Neural progenitor cell (in vitro differentiated cells): ENCODE results near the gene FREM1. TPM values are rescaled to one million over a fixed set of nuclear protein-coding genes. Genes with fewer than 3 reads are reported as not detected.

ENCODE experiments used
- DNase-seq: peaks from one replicate; pipeline ENCODE4 v3.0.0-alpha.2; 2016; ENCODE audit warnings: low spot score
- H2AFZ ChIP-seq: fragments of 200-600 bp; sonication (generic); replicated peaks from 2 replicates; pipeline ENCODE4 v1.6.1; 2016; ENCODE audit warnings: antibody characterized with exemption
- H3F3A ChIP-seq: fragments of 200-600 bp; sonication (generic); 2 replicates; pipeline ENCODE4 v1.6.1; 2016; ENCODE audit warnings: antibody characterized with exemption, low read depth
- H3K27ac ChIP-seq: fragments of 200-600 bp; sonication (generic); 2 replicates; pipeline ENCODE4 v1.5.1; 2016; ENCODE audit warnings: mild to moderate bottlenecking
- H3K27me3 ChIP-seq: fragments of 200-600 bp; sonication (generic); 2 replicates; pipeline ENCODE4 v1.6.1; 2016; ENCODE audit warnings: mild to moderate bottlenecking, moderate library complexity
- H3K36me3 ChIP-seq: fragments of 200-600 bp; sonication (generic); 2 replicates; pipeline ENCODE4 v1.5.1; 2016
- H3K4me1 ChIP-seq: fragments of 200-600 bp; sonication (generic); 2 replicates; pipeline ENCODE4 v1.6.1; 2016; ENCODE audit warnings: mixed run types
- H3K4me2 ChIP-seq: fragments of 200-600 bp; sonication (generic); 2 replicates; pipeline ENCODE4 v1.6.1; 2016
- H3K4me3 ChIP-seq: fragments of 200-600 bp; sonication (generic); 2 replicates; pipeline ENCODE4 v1.5.1; 2016
- H3K79me2 ChIP-seq: fragments of 200-600 bp; sonication (generic); 2 replicates; pipeline ENCODE4 v1.6.1; 2016; ENCODE audit warnings: low read depth
- H3K9ac ChIP-seq: fragments of 200-600 bp; sonication (generic); 2 replicates; pipeline ENCODE4 v1.6.1; 2016
- H3K9me3 ChIP-seq: fragments of 200-600 bp; sonication (generic); 2 replicates; pipeline ENCODE4 v1.5.1; 2016; ENCODE audit warnings: low read depth
- H4K20me1 ChIP-seq: fragments of 200-600 bp; sonication (generic); 2 replicates; pipeline ENCODE4 v1.6.1; 2016; ENCODE audit warnings: low read depth
- H3K27ac Mint-ChIP-seq: 3 replicates; pipeline ENCODE4 v1.8.0; 2021; ENCODE audit warnings: mixed read lengths
- H3K27me3 Mint-ChIP-seq: 2 replicates; pipeline ENCODE4 v1.8.0; 2022; ENCODE audit warnings: low read depth, mild to moderate bottlenecking, inconsistent platforms, moderate library complexity, mixed read lengths; ENCODE audit not compliant: insufficient read depth
- H3K36me3 Mint-ChIP-seq: 3 replicates; pipeline ENCODE4 v1.8.0; 2021; ENCODE audit warnings: mixed read lengths
- H3K4me1 Mint-ChIP-seq: 3 replicates; pipeline ENCODE4 v1.8.0; 2021; ENCODE audit warnings: mixed read lengths
- H3K4me3 Mint-ChIP-seq: 3 replicates; pipeline ENCODE4 v1.8.0; 2021; ENCODE audit warnings: mild to moderate bottlenecking, moderate library complexity, mixed read lengths
- H3K9me3 Mint-ChIP-seq: 3 replicates; pipeline ENCODE4 v1.8.0; 2020; ENCODE audit warnings: mixed read lengths
- EZH2 ChIP-seq: fragments of 200-600 bp; sonication (generic); IDR thresholded peaks from 2 replicates; pipeline ENCODE4 v1.6.1; 2017; ENCODE audit warnings: antibody characterized with exemption, mild to moderate bottlenecking, moderate library complexity
- EZH2phosphoT487 ChIP-seq: fragments of 200-600 bp; sonication (generic); IDR thresholded peaks from 2 replicates; pipeline ENCODE4 v1.6.1; 2017; ENCODE audit warnings: antibody characterized with exemption
- total RNA-seq: library from RNA; depleted of rRNA; stranded (reverse); fragments of >200 nt; gene quantifications from 2 replicates; pipeline ENCODE4 v1.2.3, GENCODE V29; 2015; ENCODE audit warnings: low replicate concordance
- TF ChIP-seq, protein P1 (sequence below): fragments of 200-600 bp; sonication (generic); IDR thresholded peaks from 2 replicates; pipeline ENCODE4 v1.5.1; 2017; ENCODE audit warnings: antibody characterized with exemption, mild to moderate bottlenecking

The FREM1 gene
- total RNA-seq, 1 donor from 2014 or later = 1.2 TPM

GRCh38 chr9:14842269-14842668, 68.0 kb downstream of the FREM1 start:
- no peak for TF ChIP-seq EZH2phosphoT487
- no peak for TF ChIP-seq EZH2
- TF ChIP-seq, protein P1, sequence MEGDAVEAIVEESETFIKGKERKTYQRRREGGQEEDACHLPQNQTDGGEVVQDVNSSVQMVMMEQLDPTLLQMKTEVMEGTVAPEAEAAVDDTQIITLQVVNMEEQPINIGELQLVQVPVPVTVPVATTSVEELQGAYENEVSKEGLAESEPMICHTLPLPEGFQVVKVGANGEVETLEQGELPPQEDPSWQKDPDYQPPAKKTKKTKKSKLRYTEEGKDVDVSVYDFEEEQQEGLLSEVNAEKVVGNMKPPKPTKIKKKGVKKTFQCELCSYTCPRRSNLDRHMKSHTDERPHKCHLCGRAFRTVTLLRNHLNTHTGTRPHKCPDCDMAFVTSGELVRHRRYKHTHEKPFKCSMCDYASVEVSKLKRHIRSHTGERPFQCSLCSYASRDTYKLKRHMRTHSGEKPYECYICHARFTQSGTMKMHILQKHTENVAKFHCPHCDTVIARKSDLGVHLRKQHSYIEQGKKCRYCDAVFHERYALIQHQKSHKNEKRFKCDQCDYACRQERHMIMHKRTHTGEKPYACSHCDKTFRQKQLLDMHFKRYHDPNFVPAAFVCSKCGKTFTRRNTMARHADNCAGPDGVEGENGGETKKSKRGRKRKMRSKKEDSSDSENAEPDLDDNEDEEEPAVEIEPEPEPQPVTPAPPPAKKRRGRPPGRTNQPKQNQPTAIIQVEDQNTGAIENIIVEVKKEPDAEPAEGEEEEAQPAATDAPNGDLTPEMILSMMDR = no peak
- Mint-ChIP-seq H3K4me1 (peaks cover 4% of the 10 kb centered on the region), H3K36me3 (peaks cover 45% of the 10 kb centered on the region), H3K9me3 (no peaks in the 10 kb centered on the region), H3K27ac (no peak overlapping the region), H3K4me3 (no peak overlapping the region), H3K27me3 (peaks cover 4% of the 10 kb centered on the region)
- Histone ChIP-seq H3K4me3 (no peak overlapping the region), H3K9ac (no peak overlapping the region), H3K9me3 (no peaks in the 10 kb centered on the region), H2AFZ (no peak overlapping the region), H3K27me3 (no peaks in the 10 kb centered on the region), H3F3A (no peaks in the 10 kb centered on the region), H3K27ac (no peak overlapping the region), H3K4me2 (no peak overlapping the region), H4K20me1 (no peaks in the 10 kb centered on the region), H3K79me2 (no peaks in the 10 kb centered on the region), H3K4me1 (no peaks in the 10 kb centered on the region), H3K36me3 (no peaks in the 10 kb centered on the region)
- no peak for DNase-seq

DNA sequence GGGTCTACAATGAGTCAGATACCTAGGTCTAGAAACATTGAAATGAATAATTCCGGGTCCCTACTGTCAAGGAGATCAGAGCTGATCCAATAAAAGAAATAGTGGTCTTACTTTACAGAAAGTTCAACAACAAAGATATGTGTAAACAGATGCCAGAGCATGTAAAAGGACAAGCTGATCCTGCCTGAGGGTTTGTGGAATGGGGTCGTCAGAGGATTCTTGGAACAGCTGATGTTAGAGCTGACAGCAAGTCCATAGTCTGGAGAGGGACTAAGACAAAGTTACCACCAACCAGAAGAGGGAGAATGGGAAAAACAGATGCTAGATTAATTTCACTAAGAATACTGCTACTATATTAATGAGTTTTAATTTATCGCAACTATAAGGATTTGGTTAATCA, 71.5 kb downstream of the FREM1 start:
- no peak for TF ChIP-seq EZH2phosphoT487
- no peak overlapping the region for H3K9ac ChIP-seq
- Mint-ChIP-seq H3K27me3 (no peaks in the 10 kb centered on the region), H3K27ac (no peak overlapping the region), H3K4me1 (no peaks in the 10 kb centered on the region), H3K36me3 (peaks cover 42% of the 10 kb centered on the region), H3K4me3 (no peak overlapping the region), H3K9me3 (no peaks in the 10 kb centered on the region)
- H3K27me3 ChIP-seq = no peaks in the 10 kb centered on the region
- H2AFZ ChIP-seq = no peak overlapping the region
- H3K79me2 ChIP-seq = no peaks in the 10 kb centered on the region
- H3F3A ChIP-seq = no peaks in the 10 kb centered on the region
- H3K27ac ChIP-seq = no peak overlapping the region
- H3K4me3 ChIP-seq = no peak overlapping the region
- H3K4me2 ChIP-seq = no peak overlapping the region
- H3K36me3 ChIP-seq = no peaks in the 10 kb centered on the region
- no peaks in the 10 kb centered on the region for H3K9me3 ChIP-seq
- DNase-seq = no peak
- no peaks in the 10 kb centered on the region for H3K4me1 ChIP-seq
- no peaks in the 10 kb centered on the region for H4K20me1 ChIP-seq

GRCh38 chr9:14836885-14837284, 73.3 kb downstream of the FREM1 start:
- Histone ChIP-seq H3K9me3 (no peaks in the 10 kb centered on the region), H3K27ac (no peak overlapping the region), H4K20me1 (no peaks in the 10 kb centered on the region), H3K4me1 (no peaks in the 10 kb centered on the region), H2AFZ (no peak overlapping the region), H3K36me3 (no peaks in the 10 kb centered on the region), H3K79me2 (no peaks in the 10 kb centered on the region), H3K9ac (no peak overlapping the region), H3F3A (no peaks in the 10 kb centered on the region), H3K4me3 (no peak overlapping the region), H3K27me3 (no peaks in the 10 kb centered on the region), H3K4me2 (no peak overlapping the region)
- Mint-ChIP-seq H3K27me3 (peaks cover 2% of the 10 kb centered on the region), H3K4me3 (no peak overlapping the region), H3K4me1 (no peaks in the 10 kb centered on the region), H3K27ac (peak overlapping the region; percentile 7), H3K9me3 (peaks cover 2% of the 10 kb centered on the region), H3K36me3 (peaks cover 39% of the 10 kb centered on the region)
- TF ChIP-seq, protein P1 = no peak
- TF ChIP-seq EZH2 (no peak), EZH2phosphoT487 (no peak)
- no peak for DNase-seq

GRCh38 chr9:14831661-14832060, 78.6 kb downstream of the FREM1 start:
- Histone ChIP-seq H3K4me1 (no peaks in the 10 kb centered on the region), H3K9ac (no peak overlapping the region), H3K4me2 (no peak overlapping the region), H3K9me3 (no peaks in the 10 kb centered on the region), H3K4me3 (no peak overlapping the region), H3K79me2 (no peaks in the 10 kb centered on the region), H3K27me3 (no peaks in the 10 kb centered on the region), H2AFZ (no peak overlapping the region), H4K20me1 (no peaks in the 10 kb centered on the region), H3F3A (no peaks in the 10 kb centered on the region), H3K36me3 (no peaks in the 10 kb centered on the region), H3K27ac (no peak overlapping the region)
- Mint-ChIP-seq H3K27ac (no peak overlapping the region), H3K27me3 (peaks cover 2% of the 10 kb centered on the region), H3K4me3 (no peak overlapping the region), H3K9me3 (peaks cover 2% of the 10 kb centered on the region), H3K4me1 (no peaks in the 10 kb centered on the region), H3K36me3 (peaks cover 52% of the 10 kb centered on the region)
- TF ChIP-seq EZH2phosphoT487 (no peak), EZH2 (no peak)
- TF ChIP-seq, protein P1 = no peak
- no peak for DNase-seq
